Measurements from ENCODE around the gene APOB.

DNA sequence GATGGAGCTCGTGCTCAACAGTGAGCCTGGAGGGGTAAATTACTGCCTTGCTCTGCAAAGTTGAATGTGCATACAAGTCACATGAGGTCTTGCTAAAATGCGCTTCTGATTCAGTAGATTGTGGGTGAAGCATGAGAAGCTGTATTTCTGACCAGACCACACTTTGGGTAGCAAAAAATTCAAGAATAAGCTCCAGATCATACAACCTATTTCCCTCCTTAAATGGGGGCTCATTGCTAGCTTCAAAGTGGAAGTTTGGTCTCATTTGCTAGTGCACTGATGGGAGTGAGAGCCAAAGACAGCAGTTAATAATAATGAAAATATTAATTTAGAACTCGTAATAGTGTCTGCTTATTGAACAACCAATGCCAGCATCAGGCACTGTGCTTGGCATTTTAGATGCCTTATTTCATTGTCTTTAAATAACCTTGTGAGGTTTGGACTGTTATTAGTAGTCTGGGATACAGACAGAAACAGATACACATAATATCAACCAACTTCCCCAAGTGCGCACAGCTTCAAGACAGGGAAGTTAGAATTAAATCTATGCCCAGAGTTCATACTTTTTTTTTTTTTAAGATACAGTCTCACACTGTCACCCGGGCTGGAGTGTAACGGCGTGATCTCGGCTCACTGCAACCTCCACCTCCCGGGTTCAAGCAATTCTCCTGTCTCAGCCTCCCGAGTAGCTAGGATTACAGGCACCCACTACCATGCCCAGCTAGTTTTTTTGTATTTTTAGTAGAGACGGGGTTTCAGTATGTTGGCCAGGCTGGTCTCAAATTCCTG, 18.0 kb downstream of the APOB start:
- TF ChIP-seq, protein P1, sequence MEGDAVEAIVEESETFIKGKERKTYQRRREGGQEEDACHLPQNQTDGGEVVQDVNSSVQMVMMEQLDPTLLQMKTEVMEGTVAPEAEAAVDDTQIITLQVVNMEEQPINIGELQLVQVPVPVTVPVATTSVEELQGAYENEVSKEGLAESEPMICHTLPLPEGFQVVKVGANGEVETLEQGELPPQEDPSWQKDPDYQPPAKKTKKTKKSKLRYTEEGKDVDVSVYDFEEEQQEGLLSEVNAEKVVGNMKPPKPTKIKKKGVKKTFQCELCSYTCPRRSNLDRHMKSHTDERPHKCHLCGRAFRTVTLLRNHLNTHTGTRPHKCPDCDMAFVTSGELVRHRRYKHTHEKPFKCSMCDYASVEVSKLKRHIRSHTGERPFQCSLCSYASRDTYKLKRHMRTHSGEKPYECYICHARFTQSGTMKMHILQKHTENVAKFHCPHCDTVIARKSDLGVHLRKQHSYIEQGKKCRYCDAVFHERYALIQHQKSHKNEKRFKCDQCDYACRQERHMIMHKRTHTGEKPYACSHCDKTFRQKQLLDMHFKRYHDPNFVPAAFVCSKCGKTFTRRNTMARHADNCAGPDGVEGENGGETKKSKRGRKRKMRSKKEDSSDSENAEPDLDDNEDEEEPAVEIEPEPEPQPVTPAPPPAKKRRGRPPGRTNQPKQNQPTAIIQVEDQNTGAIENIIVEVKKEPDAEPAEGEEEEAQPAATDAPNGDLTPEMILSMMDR (IDR thresholded peaks at IDR 0.05) = no peak
- TF ChIP-seq POLR2A (IDR thresholded peaks at IDR 0.05) = no peak

All from breast epithelium (tissue), 3 donors.